IMR-90 (cell line): ENCODE measurements around the gene WNK1. TPM values are rescaled to one million over a fixed set of nuclear protein-coding genes. Genes with fewer than 3 reads are reported as not detected.

ENCODE experiments used
- ATAC-seq: fragments of 200-7000 bp; cut with Tn5 transposase; 2 replicates; pipeline ENCODE4 v1.9.1; 2020; ENCODE audit warnings: low read depth, mild to moderate bottlenecking, moderate library complexity
- BruUV-seq: library from RNA; stranded (reverse); fragments of 400-500 nt; replicated peaks from 2 replicates; lab custom pipeline; 2021; lab: Mats Ljungman, UMichigan
- CTCF ChIA-PET: fragments of 300-600 bp; formaldehyde crosslinking; extraction: SDS; loops from one replicate; lab custom pipeline; 2021; ENCODE audit warnings: antibody characterized with exemption; lab: Yijun Ruan, JAX
- POLR2A ChIA-PET: fragments of 300-600 bp; sonication (Branson Sonifier 250); formaldehyde crosslinking; loops from one replicate; lab custom pipeline; 2022; ENCODE audit warnings: antibody characterized with exemption; ENCODE audit not compliant: unreplicated experiment; lab: Charles Lee
- DNase-seq: peaks from one replicate; pipeline ENCODE4 v3.0.0; 2013
- H2AFZ ChIP-seq: replicated peaks from 2 replicates; pipeline ENCODE3; 2013; ENCODE audit warnings: low read length, mild to moderate bottlenecking; ENCODE audit not compliant: poor library complexity
- H2AK5ac ChIP-seq: 2 replicates; pipeline ENCODE4 v1.6.1; 2013; ENCODE audit warnings: low read depth, low read length, inconsistent platforms
- H2AK9ac ChIP-seq: replicated peaks from 2 replicates; pipeline ENCODE3; 2013; ENCODE audit warnings: mild to moderate bottlenecking, low read depth, low read length, moderate library complexity; ENCODE audit not compliant: poor library complexity
- H2BK120ac ChIP-seq: 2 replicates; pipeline ENCODE4 v1.6.1; 2013; ENCODE audit warnings: low read depth, low read length, inconsistent platforms
- H2BK15ac ChIP-seq: 3 replicates; pipeline ENCODE4 v1.6.1; 2013; ENCODE audit warnings: low read depth, low read length, inconsistent platforms
- H2BK20ac ChIP-seq: 2 replicates; pipeline ENCODE4 v1.6.1; 2013; ENCODE audit warnings: low read depth, mild to moderate bottlenecking, inconsistent platforms, low read length, moderate library complexity
- H2BK5ac ChIP-seq: 2 replicates; pipeline ENCODE4 v1.6.1; 2013; ENCODE audit warnings: mild to moderate bottlenecking, low read depth, low read length, inconsistent platforms; ENCODE audit not compliant: poor library complexity, severe bottlenecking
- H3K14ac ChIP-seq: replicated peaks from 2 replicates; pipeline ENCODE4 v1.6.1; 2013; ENCODE audit warnings: low read depth, low read length, inconsistent platforms
- H3K18ac ChIP-seq: 2 replicates; pipeline ENCODE4 v1.6.1; 2013; ENCODE audit warnings: low read depth, low read length, control low read depth
- H3K23ac ChIP-seq: 2 replicates; pipeline ENCODE4 v1.6.1; 2013; ENCODE audit warnings: low read depth, low read length, inconsistent platforms
- H3K27ac ChIP-seq: 2 replicates; pipeline ENCODE4 v1.5.1; 2013; ENCODE audit warnings: mild to moderate bottlenecking, control low read depth, low read length; ENCODE audit not compliant: insufficient read depth
- H3K27me3 ChIP-seq: 2 replicates; pipeline ENCODE4 v1.6.1; 2013; ENCODE audit warnings: low read length; ENCODE audit not compliant: control insufficient read depth, insufficient read depth
- H3K36me3 ChIP-seq: 2 replicates; pipeline ENCODE4 v1.6.1; 2013; ENCODE audit warnings: low read length, mixed read lengths; ENCODE audit not compliant: control insufficient read depth, insufficient read depth
- H3K4ac ChIP-seq: 2 replicates; pipeline ENCODE4 v1.6.1; 2013; ENCODE audit warnings: low read depth, low read length, inconsistent platforms
- H3K4me1 ChIP-seq: 2 replicates; pipeline ENCODE4 v1.6.1; 2013; ENCODE audit warnings: low read length, mixed read lengths; ENCODE audit not compliant: control insufficient read depth, insufficient read depth
- H3K4me2 ChIP-seq: 2 replicates; pipeline ENCODE4 v1.6.1; 2013; ENCODE audit warnings: low read depth, mild to moderate bottlenecking, control low read depth, low read length, moderate library complexity
- H3K4me3 ChIP-seq: 2 replicates; pipeline ENCODE4 v1.5.1; 2013; ENCODE audit warnings: low read depth, mild to moderate bottlenecking, control low read depth, low read length, moderate library complexity; ENCODE audit not compliant: insufficient read depth
- H3K56ac ChIP-seq: 2 replicates; pipeline ENCODE4 v1.6.1; 2013; ENCODE audit warnings: low read length, inconsistent platforms; ENCODE audit not compliant: insufficient read depth; ENCODE audit errors: extremely low read depth
- H3K79me1 ChIP-seq, 2 experiments: 2 replicates each; pipeline ENCODE4 v1.6.1; 2013; ENCODE audit warnings: low read length in 2 of 2, inconsistent platforms in 1 of 2, low read depth in 1 of 2
- H3K9ac ChIP-seq: 2 replicates; pipeline ENCODE4 v1.6.1; 2013; ENCODE audit warnings: low read depth, low read length, control low read depth
- H3K9me1 ChIP-seq: 2 replicates; pipeline ENCODE4 v1.6.1; 2013; ENCODE audit warnings: low read length, inconsistent platforms; ENCODE audit not compliant: insufficient read depth
- H3K9me3 ChIP-seq: 2 replicates; pipeline ENCODE4 v1.6.1; 2013; ENCODE audit warnings: low read length; ENCODE audit not compliant: control insufficient read depth, insufficient read depth
- H4K20me1 ChIP-seq: 2 replicates; pipeline ENCODE4 v1.6.1; 2013; ENCODE audit warnings: low read length, inconsistent platforms; ENCODE audit not compliant: insufficient read depth
- H4K5ac ChIP-seq: 2 replicates; pipeline ENCODE4 v1.6.1; 2013; ENCODE audit warnings: mild to moderate bottlenecking, low read depth, low read length, control low read depth
- H4K8ac ChIP-seq, 2 experiments: 2 replicates each; pipeline ENCODE4 v1.6.1; 2013; ENCODE audit warnings: low read depth in 2 of 2, low read length in 2 of 2, control low read depth in 1 of 2, inconsistent platforms in 1 of 2
- H4K91ac ChIP-seq: 2 replicates; pipeline ENCODE4 v1.6.1; 2013; ENCODE audit warnings: low read depth, low read length, inconsistent platforms; ENCODE audit not compliant: insufficient read depth
- BHLHE40 ChIP-seq: fragments of 150-350 bp; IDR thresholded peaks from 2 replicates; pipeline ENCODE4 v1.6.1; 2016; ENCODE audit warnings: mild to moderate bottlenecking, low read depth, low read length
- MAFK ChIP-seq: IDR thresholded peaks from 2 replicates; pipeline ENCODE4 v1.6.1; 2012; ENCODE audit warnings: low read depth, low read length, improper control_type of control experiment
- MXI1 ChIP-seq: IDR thresholded peaks from 2 replicates; pipeline ENCODE4 v1.6.1; 2012; ENCODE audit warnings: low read depth, mild to moderate bottlenecking, low read length, moderate library complexity, borderline replicate concordance
- RAD21 ChIP-seq: IDR thresholded peaks from 2 replicates; pipeline ENCODE4 v1.6.1; 2012; ENCODE audit warnings: low read length, improper control_type of control experiment
- RCOR1 ChIP-seq: IDR thresholded peaks from 2 replicates; pipeline ENCODE4 v1.6.1; 2012; ENCODE audit warnings: mild to moderate bottlenecking, low read length, improper control_type of control experiment; ENCODE audit not compliant: insufficient replicate concordance
- RFX5 ChIP-seq: IDR thresholded peaks from 2 replicates; pipeline ENCODE4 v1.8.0; 2012; ENCODE audit warnings: low read depth, mild to moderate bottlenecking, low read length, moderate library complexity
- SMC3 ChIP-seq: fragments of 150-350 bp; IDR thresholded peaks from 2 replicates; pipeline ENCODE4 v1.6.1; 2016; ENCODE audit warnings: low read depth, mild to moderate bottlenecking, antibody characterized with exemption, low read length, moderate library complexity
- USF2 ChIP-seq: fragments of 150-350 bp; IDR thresholded peaks from 2 replicates; pipeline ENCODE4 v1.6.1; 2017; ENCODE audit warnings: mild to moderate bottlenecking, antibody characterized with exemption, low read length, low read depth
- WGBS, 2 experiments: methylation state at CpG; one replicate each; pipeline versions ENCODE4 v1.1.5 to v1.1.7; 2013; ENCODE audit warnings: missing lambda C conversion rate in 2 of 2; ENCODE audit not compliant: insufficient read length in 1 of 2; ENCODE audit errors: extremely low coverage in 2 of 2; 5-methylcytosine and 5-hydroxymethylcytosine counted together
- dilution Hi-C: fragments of 300-500 bp; cut with HindIII; formaldehyde crosslinking; loops from one replicate; pipeline ENCODE4 v1.14.3; 2018; ENCODE audit warnings: low sequenced_read_pairs; ENCODE audit not compliant: unreplicated experiment
- in situ Hi-C: fragments of 300-500 bp; cut with MboI; formaldehyde crosslinking; loops from 3 replicates; pipeline ENCODE4 v1.14.3; 2019; ENCODE audit warnings: low sequenced_read_pairs, inconsistent platforms, mixed read lengths
- intact Hi-C: fragments of 100-400 bp; cut with micrococcal nuclease; formaldehyde crosslinking; loops from 2 replicates; pipeline ENCODE4 v1.10.0; 2022
- polyA plus RNA-seq, 3 experiments: library from polyadenylated mRNA; depleted of rRNA; stranded (reverse); fragments of >200 nt; gene quantifications; 2 replicates each; pipeline ENCODE4 v1.2.3, GENCODE V29; 2012; ENCODE audit warnings: low replicate concordance in 1 of 3
- total RNA-seq: library from RNA; depleted of rRNA; stranded (reverse); fragments of >200 nt; gene quantifications from 2 replicates; pipeline ENCODE4 v1.2.3, GENCODE V29; 2012

WNK1 gene
- total and polyA plus RNA-seq, 2 of the 4 experiments (the other 2 are of a cell fraction), result 36.9 to 42.8 TPM

GRCh38 chr12:949453-950191 is 197.2 kb downstream of the WNK1 start, which contains the start of gene RAD52 (continued):
- TF ChIP-seq RFX5, result no peak

GRCh38 chr12:951176-951575 is 198.8 kb downstream of the WNK1 start:
- no peak overlapping the region for H3K9ac ChIP-seq
- no peaks in the 10 kb centered on the region for H3K27me3 ChIP-seq
- dilution Hi-C loops, result no loop called here
- H3K4me3 ChIP-seq, result no peak overlapping the region
- H3K56ac ChIP-seq, result no peak overlapping the region
- H2BK120ac ChIP-seq, result no peak overlapping the region
- POLR2A ChIA-PET, result no interaction called here
- intact Hi-C loops, result no loop called here
- DNase-seq (no peak), ATAC-seq (no peak)
- no peak overlapping the region for H3K27ac ChIP-seq
- no peak overlapping the region for H3K4ac ChIP-seq
- no peak overlapping the region for H2AK5ac ChIP-seq
- in situ Hi-C loops, result loop anchor here (10.0 kb wide), 1 partner anchor 376 kb away; no protein-coding TSS in a partner anchor
- no peak overlapping the region for H2BK5ac ChIP-seq
- no TSS peak for BruUV-seq
- no peak overlapping the region for H3K18ac ChIP-seq
- no peak overlapping the region for H2AK9ac ChIP-seq
- H4K20me1 ChIP-seq, result 0 out of 2 replicates have a peak, but pooled peaks cover 5% of the 10 kb centered on the region
- H3K14ac ChIP-seq, result no peak overlapping the region
- peaks cover 7 to 31% of the 10 kb centered on the region in 2 experiments; a peak in 3 of 4 replicates for H3K79me1 ChIP-seq
- H4K8ac ChIP-seq, result no peak overlapping the region
- H3K9me1 ChIP-seq, result 0 out of 2 replicates have a peak, but pooled peaks cover 3% of the 10 kb centered on the region
- H3K4me2 ChIP-seq, result no peak overlapping the region
- H4K5ac ChIP-seq, result no peak overlapping the region
- CTCF ChIA-PET, result no interaction called here
- no peak overlapping the region for H2BK20ac ChIP-seq
- no peaks in the 10 kb centered on the region for H3K9me3 ChIP-seq
- no CpG with 5 or more reads among the region's 1 CpG for WGBS, 2 experiments
- TF ChIP-seq RAD21 (no peak), USF2 (no peak), RCOR1 (no peak), SMC3 (no peak), MXI1 (no peak), BHLHE40 (no peak), MAFK (no peak)
- no peak overlapping the region for H4K91ac ChIP-seq
- no peak overlapping the region for H2AFZ ChIP-seq
- H3K4me1 ChIP-seq, result peaks cover 4% of the 10 kb centered on the region
- H3K36me3 ChIP-seq, result no peaks in the 10 kb centered on the region
- no peak overlapping the region for H2BK15ac ChIP-seq
- no peak overlapping the region for H3K23ac ChIP-seq
